RWPE1 (cell line): Measurements from ENCODE around the gene ADARB1.

Experiments used
- CTCF ChIA-PET: fragments of 350-600 bp; sonication (Branson Sonifier 250); formaldehyde crosslinking; extraction: SDS; loops from one replicate; lab custom pipeline; 2021; lab: Yijun Ruan, JAX
- POLR2A ChIA-PET: fragments of 400-600 bp; formaldehyde crosslinking; extraction: SDS; loops from one replicate; lab custom pipeline; 2020; ENCODE audit warnings: antibody characterized with exemption; ENCODE audit not compliant: low non-redundant PET; lab: Yijun Ruan, JAX
- DNase-seq: peaks from one replicate; pipeline ENCODE4 v3.0.0; 2012; ENCODE audit warnings: low spot score
- H3K27ac ChIP-seq: fragments of 450-650 bp; 2 replicates; pipeline ENCODE4 v1.5.1; 2017
- TF ChIP-seq, protein P1 (sequence below): fragments of 450-650 bp; conservative IDR thresholded peaks from 2 replicates; pipeline ENCODE4 v1.5.1; 2017; ENCODE audit warnings: low read depth, mild to moderate bottlenecking

The ADARB1 gene

DNA sequence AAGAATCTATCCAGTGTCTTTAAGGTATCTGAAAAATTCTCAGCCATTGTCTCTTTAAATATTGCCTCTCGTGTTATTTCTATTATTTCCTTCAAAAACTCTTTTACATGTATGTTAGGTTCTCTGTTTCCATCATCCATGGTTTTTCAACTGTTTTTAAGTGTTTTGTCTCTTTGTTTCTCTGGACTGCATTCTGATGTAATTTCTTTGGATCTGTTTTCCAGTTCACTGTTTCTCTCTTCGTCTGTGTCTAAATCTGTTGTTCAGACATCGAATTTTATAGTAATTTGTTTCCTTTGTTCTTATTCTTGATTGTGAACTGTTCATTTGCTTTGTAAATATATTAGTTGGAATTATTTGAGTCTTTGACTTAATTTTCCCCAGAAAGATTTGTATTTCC lies 169.2 kb downstream of the ADARB1 start:
- no peak overlapping the region for H3K27ac ChIP-seq
- CTCF ChIA-PET = interaction anchor here (0.6 kb wide), 1 partner anchor 231 kb away, joined by 4 read pairs; no protein-coding TSS in a partner anchor
- DNase-seq = no peak
- TF ChIP-seq, protein P1, sequence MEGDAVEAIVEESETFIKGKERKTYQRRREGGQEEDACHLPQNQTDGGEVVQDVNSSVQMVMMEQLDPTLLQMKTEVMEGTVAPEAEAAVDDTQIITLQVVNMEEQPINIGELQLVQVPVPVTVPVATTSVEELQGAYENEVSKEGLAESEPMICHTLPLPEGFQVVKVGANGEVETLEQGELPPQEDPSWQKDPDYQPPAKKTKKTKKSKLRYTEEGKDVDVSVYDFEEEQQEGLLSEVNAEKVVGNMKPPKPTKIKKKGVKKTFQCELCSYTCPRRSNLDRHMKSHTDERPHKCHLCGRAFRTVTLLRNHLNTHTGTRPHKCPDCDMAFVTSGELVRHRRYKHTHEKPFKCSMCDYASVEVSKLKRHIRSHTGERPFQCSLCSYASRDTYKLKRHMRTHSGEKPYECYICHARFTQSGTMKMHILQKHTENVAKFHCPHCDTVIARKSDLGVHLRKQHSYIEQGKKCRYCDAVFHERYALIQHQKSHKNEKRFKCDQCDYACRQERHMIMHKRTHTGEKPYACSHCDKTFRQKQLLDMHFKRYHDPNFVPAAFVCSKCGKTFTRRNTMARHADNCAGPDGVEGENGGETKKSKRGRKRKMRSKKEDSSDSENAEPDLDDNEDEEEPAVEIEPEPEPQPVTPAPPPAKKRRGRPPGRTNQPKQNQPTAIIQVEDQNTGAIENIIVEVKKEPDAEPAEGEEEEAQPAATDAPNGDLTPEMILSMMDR = no peak
- POLR2A ChIA-PET = no interaction called here

DNA sequence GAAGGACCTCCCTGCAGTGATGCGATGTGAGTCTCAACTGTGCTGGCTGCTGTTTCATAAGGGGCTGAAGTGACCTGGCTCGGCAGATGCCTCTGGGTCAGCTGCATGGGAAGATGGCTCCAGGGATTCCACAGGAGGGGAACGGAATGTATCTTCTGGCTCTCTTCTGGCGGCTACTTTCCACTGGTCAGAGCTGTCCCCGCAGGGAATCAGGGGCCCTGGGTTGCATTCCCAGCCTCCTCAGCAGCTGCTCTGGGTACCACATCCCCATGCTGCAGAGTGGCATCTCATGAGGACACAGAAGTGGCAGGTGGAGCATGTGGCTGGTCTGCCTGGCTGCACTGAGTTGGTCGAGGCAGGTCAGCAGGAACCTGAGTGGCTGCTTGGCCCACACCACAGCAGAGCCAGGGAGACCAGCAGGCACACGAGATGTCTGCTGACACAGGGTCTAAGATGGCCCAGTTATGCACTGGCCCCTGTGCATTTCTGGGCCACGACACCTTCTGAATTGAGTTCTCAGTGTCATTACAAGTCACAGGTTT lies 170.5 kb downstream of the ADARB1 start:
- POLR2A ChIA-PET = no interaction called here

DNA sequence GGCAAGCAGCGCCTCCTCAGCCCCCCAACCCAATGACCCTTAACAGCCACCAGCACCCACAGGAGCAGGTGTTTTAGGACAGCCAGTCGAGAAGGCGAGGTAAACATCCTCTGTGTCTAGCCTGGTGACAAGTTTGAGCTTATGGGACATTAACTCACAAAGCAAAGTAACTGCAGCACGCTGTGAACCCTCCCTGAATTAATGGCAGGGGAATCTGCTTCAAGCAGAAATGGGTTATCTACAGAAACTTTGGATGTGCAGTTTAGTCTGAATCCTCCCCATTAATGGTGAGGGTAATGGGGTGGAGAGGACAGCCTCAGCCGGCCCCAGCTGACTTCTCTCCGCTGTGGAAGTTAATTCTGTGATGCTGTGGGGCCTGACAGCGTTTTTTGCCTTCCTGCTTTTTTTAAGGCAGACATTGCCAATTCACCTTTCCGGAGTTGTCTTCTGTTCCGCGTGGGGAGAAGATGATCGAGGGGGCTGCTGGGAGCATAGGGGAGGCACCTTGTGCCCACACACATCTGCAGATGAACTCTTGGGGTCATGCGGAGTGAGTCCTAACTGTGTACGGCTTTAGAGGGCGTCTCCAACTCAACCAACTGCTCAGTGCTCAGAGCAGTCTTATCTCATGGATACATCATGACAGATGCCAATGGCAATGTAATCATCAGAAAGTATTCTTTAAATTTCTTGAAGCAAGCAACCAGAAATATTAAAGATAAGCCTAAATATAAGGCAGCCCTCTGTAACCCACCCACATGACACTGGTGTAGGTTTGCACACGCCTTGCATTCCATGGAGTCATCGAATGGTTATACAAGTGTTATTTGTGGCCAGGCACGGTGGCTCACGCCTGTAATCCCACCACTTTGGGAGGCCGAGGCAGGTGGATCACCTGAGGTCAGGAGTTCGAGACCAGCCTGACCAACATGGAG lies 172.3 kb downstream of the ADARB1 start:
- TF ChIP-seq, protein P1 = no peak
- no peak for DNase-seq
- POLR2A ChIA-PET = no interaction called here
- no peak overlapping the region for H3K27ac ChIP-seq
- CTCF ChIA-PET = no interaction called here

More for the DNA sequence above, 170.5 kb downstream of the ADARB1 start:
- no peak for DNase-seq
- no peak overlapping the region for H3K27ac ChIP-seq
- CTCF ChIA-PET = no interaction called here
- TF ChIP-seq, protein P1 = no peak

DNA sequence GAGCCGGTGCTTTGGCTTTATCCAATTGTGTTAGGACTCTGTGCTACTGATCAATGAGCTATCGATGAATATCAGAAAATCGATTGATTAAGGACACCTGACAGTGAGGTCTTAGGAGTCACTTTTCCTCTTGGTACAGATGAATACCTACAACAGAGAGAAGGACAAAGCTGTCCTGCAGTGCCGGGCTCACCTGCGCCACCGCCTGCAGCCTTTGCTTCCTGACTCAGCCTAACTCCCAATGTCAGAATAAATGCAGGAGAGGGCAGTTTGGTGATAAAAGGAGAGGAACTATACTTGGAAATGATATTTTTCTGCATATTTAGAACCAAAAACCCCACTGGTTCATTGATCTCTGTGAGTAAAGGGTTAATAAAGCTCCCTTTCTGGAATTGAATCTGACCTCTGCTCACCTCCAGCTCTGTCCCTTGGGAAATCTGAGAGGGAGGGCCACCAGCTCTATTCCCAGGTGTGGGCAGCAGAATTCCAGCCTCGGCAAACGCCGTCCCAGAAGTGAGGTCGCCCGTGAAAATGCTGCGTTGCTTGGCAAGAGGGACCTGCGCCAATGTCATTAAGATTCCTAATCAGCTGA lies 174.0 kb downstream of the ADARB1 start:
- DNase-seq = no peak
- POLR2A ChIA-PET = no interaction called here
- H3K27ac ChIP-seq = no peak overlapping the region
- TF ChIP-seq, protein P1 = no peak
- CTCF ChIA-PET = interaction anchor here (0.7 to 1.2 kb wide), 2 partner anchors 44 to 113 kb away, joined by 3 to 4 read pairs; no protein-coding TSS in a partner anchor

DNA sequence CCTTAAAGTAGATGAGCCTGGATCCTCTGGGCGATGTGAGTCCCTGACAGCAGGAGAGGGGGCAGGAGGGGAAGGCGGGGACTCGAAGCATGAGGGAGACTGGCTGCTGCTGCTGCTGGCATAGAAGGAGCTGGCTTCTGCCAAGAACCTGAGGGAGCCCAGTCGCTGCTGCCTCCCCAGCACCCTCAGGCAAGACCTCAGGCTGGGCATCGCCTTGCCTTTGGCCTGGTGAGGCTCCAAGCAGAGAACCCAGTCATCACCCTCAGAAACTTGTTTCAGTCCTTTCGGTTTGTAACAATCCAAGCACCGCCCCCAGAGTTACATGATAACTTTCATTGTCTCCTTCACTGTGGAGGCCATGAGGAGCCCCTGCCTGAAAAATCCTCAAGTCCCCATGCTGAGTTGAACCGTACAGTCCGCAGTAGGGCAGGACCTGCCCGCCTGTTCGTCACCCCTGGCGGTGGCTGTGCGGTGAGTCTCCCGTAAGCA lies 174.6 kb downstream of the ADARB1 start:
- POLR2A ChIA-PET = no interaction called here

DNA sequence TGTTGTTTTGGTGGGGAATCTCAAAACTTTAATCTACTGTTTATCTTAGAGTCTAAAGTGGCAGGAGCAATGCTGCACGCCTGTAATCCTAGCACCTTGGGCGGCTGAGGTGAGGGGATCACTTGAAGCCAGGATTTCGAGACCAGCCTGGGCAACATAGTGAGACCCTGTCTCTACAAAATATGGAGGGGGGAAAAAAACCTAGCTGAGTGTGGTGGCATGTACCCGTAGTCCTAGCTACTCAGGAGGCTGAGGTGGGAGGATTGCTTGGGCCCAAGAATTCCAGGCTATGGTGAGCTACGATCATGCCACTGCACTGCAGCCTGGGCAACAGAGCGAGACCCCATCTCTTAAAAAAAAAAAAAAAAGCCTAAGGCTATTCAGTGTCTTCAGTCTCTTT lies 175.2 kb downstream of the ADARB1 start:
- no peak for DNase-seq
- POLR2A ChIA-PET = no interaction called here
- CTCF ChIA-PET = no interaction called here
- TF ChIP-seq, protein P1 = no peak
- H3K27ac ChIP-seq = no peak overlapping the region

More for the DNA sequence above, 174.6 kb downstream of the ADARB1 start:
- CTCF ChIA-PET = no interaction called here
- TF ChIP-seq, protein P1 = no peak
- DNase-seq = no peak
- H3K27ac ChIP-seq = no peak overlapping the region
